ACC112 (cell line): ENCODE data around the gene GMEB2.
"Not testable (repeated sequence)": the region's sequence is repeated elsewhere in the genome, so short reads cannot be mapped to it uniquely, and the experiment has no call there.

Source experiments
- H2AFZ ChIP-seq: fragments of 200-600 bp; sonication (generic); one replicate; pipeline ENCODE4 v1.6.0; 2017; ENCODE audit warnings: antibody characterized with exemption, low read length; ENCODE audit not compliant: unreplicated experiment
- H3K27ac ChIP-seq: fragments of 200-600 bp; sonication (generic); 2 replicates; pipeline ENCODE4 v1.5.1; 2014; ENCODE audit warnings: low read depth, mild to moderate bottlenecking, antibody characterized with exemption, low read length, moderate library complexity
- H3K27me3 ChIP-seq: fragments of 200-600 bp; sonication (generic); 2 replicates; pipeline ENCODE4 v1.6.1; 2014; ENCODE audit warnings: mild to moderate bottlenecking, antibody characterized with exemption, low read length, moderate library complexity, mixed read lengths; ENCODE audit not compliant: insufficient read depth
- H3K36me3 ChIP-seq: fragments of 200-600 bp; sonication (generic); 2 replicates; pipeline ENCODE4 v1.6.1; 2016; ENCODE audit warnings: mild to moderate bottlenecking, antibody characterized with exemption, low read length, moderate library complexity, mixed read lengths; ENCODE audit not compliant: insufficient read depth
- H3K4me1 ChIP-seq: fragments of 200-600 bp; sonication (generic); one replicate; pipeline ENCODE4 v1.6.1; 2016; ENCODE audit warnings: low read length, mixed read lengths; ENCODE audit not compliant: insufficient read depth, unreplicated experiment, control insufficient read depth
- H3K4me3 ChIP-seq: fragments of 200-600 bp; sonication (generic); 2 replicates; pipeline ENCODE4 v1.5.1; 2014; ENCODE audit warnings: mild to moderate bottlenecking, low read depth, low read length
- H3K79me2 ChIP-seq: fragments of 200-600 bp; sonication (generic); one replicate; pipeline ENCODE4 v1.6.0; 2016; ENCODE audit warnings: low read length; ENCODE audit not compliant: control insufficient read depth, unreplicated experiment, insufficient read depth

Gene GMEB2

DNA sequence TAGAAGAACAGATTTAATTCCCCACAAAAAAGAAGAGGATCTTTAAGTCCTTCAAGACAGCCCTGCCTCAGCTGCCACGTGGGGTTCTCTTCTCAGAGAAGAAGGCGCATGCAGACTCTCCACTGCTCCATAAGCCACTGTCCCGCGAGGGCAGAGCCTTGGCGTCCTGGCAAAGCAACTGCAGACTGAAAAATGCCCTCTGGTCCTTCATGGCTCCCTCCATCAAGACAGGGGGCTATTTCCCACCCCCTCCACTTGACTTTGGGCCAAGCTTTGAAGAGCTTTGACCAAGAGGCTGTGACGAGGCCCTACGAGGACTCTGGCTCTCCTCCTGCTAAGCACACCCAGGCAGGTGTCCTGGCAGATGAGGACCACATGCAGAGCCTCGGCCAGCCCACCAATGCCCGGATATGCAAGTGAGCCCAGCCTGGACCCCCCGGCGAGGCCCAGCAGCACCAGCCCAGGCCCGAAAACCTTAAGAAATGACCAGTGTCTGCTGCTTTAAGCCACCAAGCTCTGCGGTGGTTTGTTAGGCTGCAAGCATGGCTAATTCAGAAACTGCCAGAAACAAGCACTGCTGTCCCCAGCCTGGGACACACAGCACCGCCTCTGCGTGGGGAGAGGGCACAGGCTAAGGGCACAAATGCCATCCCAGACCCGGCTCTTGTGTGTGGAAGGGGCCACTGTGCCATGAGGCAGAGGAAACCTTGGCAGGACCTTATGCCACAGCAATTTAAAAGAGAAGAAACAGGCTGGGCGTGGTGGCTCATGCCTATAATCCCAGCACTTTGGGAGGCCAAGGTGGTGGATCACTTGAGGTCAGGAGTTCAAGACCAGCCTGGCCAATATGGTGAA lies 16.1 kb downstream of the GMEB2 start:
- no peak overlapping the region for H3K4me3 ChIP-seq
- no peak overlapping the region for H3K27ac ChIP-seq
- no peaks in the 10 kb centered on the region for H3K27me3 ChIP-seq
- H3K79me2 ChIP-seq, result peaks cover 3% of the 10 kb centered on the region
- no peaks in the 10 kb centered on the region for H3K36me3 ChIP-seq
- no peak overlapping the region for H2AFZ ChIP-seq
- no peaks in the 10 kb centered on the region for H3K4me1 ChIP-seq

DNA sequence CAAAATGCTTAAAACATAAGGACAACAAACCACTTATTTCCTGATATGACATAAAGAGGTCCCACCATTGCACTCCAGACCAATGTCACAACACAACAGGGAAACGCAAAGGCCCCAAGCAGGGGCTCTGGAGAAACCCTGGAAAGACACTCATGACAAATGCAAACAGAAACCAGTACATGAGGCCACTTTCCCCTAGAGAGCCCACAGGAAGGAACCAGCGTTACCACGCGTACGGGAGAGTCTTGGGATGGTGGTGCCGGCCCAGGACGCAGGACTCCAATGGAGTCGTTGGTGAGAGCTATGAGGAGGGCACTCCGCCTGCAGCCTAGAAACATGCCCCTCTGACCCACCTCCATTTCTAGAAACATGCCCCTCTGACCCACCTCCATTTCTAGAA lies 20.2 kb downstream of the GMEB2 start:
- H3K4me1 ChIP-seq, result no peaks in the 10 kb centered on the region
- H3K4me3 ChIP-seq, result no peak overlapping the region
- H2AFZ ChIP-seq, result no peak overlapping the region
- H3K27me3 ChIP-seq, result no peaks in the 10 kb centered on the region
- peaks cover 7% of the 10 kb centered on the region; the same call in 1 of the 2 replicates for H3K36me3 ChIP-seq
- no peak overlapping the region for H3K27ac ChIP-seq
- H3K79me2 ChIP-seq, result peaks cover 1% of the 10 kb centered on the region

DNA sequence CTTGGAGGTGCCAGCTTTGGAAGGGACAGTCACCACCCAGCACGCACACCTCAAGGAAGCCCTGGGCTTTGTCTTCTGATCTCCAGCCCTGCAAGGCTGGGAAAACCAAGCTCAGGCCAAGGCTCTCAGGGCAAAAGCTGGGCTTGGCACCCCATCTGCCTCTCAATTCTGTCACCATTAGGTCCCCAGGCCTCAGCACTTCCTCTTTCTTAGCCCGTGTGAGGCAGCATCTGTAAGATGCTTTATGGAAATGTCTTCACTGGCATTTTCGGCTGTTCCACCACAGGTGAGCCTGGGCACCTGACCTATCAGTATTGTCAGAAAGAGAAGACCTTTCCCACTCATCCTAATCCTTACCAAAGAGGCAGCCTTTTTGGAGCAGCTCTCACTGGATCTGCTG lies 24.6 kb downstream of the GMEB2 start:
- Histone ChIP-seq H3K4me1 (peaks cover 5% of the 10 kb centered on the region), H2AFZ (no peak overlapping the region), H3K36me3 (peaks cover 7% of the 10 kb centered on the region; the same call in 1 of the 2 replicates), H3K4me3 (no peak overlapping the region), H3K27me3 (no peaks in the 10 kb centered on the region), H3K27ac (no peak overlapping the region), H3K79me2 (no peaks in the 10 kb centered on the region)

DNA sequence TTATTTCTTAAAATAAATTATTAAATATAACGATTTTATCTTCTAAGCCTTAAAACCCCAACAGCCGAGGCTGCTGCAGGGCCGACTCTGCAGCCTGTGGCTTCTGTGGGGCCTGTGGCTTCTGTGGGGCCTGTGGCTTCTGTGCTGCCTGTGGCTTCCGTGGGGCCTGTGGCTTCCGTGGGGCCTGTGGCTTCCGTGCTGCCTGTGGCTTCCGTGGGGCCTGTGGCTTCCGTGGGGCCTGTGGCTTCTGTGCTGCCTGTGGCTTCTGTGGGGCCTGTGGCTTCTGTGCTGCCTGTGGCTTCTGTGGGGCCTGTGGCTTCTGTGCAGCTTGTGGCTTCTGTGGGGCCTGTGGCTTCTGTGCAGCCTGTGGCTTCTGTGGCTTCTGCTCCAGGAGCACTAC lies 25.2 kb downstream of the GMEB2 start:
- H3K4me3 ChIP-seq, H3K27me3 ChIP-seq, H3K36me3 ChIP-seq, H3K79me2 ChIP-seq, H2AFZ ChIP-seq, H3K27ac ChIP-seq, H3K4me1 ChIP-seq: not testable (repeated sequence)

DNA sequence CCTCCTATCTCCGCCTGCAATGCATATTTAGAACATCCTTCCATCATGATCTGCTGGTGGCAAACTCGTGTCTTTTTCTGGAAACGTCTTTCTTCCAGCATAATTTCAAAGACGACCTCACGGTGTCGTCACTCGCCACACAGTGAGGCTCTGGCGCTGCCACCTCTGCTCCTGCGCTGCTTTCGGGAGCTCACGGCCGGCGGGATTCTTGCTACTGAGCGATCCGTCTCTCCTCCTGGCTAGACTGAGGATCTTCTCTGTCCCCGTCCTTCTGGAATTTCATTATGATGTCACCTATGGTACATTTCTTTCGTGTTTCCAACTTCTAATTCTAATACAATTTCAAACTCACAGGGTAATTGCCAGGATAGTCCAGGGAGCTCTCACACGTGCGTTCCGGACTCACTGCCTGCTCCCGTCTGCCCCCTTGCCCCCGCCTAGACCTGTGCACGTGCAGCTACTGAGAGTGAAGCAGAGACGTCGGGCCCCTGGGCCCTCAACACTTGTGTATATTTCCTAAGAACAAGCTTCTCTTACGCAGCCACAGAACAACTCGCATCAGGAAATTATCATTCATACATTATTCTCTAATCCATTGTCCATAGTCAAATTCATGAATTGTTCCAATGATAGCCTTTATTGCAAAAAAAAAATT lies 27.4 kb downstream of the GMEB2 start:
- Histone ChIP-seq H3K4me1 (peaks cover 5% of the 10 kb centered on the region), H3K4me3 (no peak overlapping the region), H3K27ac (no peak overlapping the region), H3K36me3 (peaks cover 7% of the 10 kb centered on the region; the same call in 1 of the 2 replicates), H3K27me3 (no peaks in the 10 kb centered on the region), H3K79me2 (no peaks in the 10 kb centered on the region), H2AFZ (no peak overlapping the region)

DNA sequence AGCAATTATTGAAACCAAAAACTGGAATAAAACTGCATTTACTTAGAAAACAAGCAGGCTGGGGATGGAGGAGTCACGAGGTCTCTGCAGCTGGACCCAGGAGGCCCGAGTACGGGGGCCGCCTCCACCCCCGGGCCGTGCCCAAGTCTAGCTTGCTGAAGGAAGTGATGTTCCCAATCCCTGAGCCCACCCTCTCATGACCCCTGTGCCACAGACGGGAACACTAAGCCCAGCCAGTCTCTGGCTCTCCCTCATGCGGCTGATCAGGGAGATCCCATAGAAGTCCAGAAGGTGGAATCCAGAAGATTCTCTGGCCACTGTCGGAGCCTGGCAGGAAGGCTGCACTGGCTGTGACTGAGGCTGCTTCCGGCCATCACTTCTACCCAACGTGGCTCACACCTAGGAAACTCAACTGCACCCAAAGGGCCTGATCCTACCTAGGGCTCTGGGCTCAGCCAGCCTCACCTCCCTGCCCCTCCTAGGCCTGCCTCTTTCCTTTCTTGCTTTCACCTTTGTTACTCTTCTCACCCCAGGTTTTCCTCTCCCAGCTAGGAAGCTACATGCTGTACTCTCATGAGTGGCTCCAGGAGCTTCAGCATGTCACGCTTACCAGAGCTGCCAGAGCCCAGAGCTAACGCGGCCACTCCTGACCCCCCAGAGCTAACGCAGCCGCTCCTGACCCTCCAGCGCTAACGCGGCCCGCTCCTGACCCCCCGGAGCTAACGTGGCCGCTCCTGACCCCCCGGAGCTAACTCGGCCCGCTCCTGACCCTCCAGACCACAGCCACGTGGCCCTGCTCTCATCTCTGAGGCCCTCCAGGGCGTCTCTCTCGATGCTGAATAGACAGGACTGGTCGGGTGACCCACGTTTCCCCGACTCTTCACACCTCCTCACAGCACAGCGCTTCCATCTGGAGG lies 28.2 kb downstream of the GMEB2 start:
- Histone ChIP-seq H3K79me2 (no peaks in the 10 kb centered on the region), H3K36me3 (peaks cover 7% of the 10 kb centered on the region; the same call in 1 of the 2 replicates), H2AFZ (no peak overlapping the region), H3K4me1 (peaks cover 11% of the 10 kb centered on the region), H3K27ac (no peak overlapping the region), H3K4me3 (no peak overlapping the region), H3K27me3 (no peaks in the 10 kb centered on the region)

DNA sequence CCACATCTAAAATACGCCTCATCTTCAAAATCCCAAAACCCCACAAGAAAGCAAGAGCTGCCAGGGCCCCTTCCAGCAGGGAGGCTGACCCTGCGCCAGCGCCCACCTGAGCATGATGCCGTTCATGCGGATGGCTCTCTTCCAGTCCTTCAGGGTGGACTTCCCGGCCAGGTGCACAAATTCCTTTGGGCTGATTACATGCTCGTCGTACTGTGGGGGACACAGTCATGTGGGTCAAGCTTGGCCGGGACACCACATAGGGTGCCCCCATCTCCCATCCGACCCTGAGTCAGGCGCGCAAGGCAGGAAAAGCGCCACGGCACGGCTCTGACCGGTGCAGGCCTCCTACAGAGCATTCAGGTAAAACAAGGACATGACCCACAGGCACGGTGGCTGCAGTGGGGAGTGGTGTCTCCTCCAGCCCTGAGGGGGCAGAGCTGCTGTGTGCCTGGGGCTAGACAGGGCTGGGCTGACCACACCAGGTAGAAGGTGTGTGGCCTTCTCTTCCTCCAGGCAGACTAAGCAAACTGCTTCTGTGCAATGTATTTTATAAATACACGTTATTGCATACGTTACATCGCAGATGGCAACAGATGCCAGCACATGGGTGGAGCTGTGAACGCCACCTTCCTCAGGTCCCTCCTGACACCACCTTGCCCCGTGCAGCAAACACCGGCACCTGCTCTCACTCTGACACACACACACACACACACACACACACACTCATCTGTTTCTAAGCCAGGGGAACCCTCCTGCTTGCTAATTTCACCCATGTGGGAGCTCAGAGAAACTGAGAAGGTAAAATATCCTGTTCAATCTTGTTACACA lies 29.0 kb downstream of the GMEB2 start:
- Histone ChIP-seq H3K4me3 (no peak overlapping the region), H3K27me3 (no peaks in the 10 kb centered on the region), H3K36me3 (peaks cover 10% of the 10 kb centered on the region; the same call in 1 of the 2 replicates), H3K4me1 (peaks cover 11% of the 10 kb centered on the region), H3K79me2 (no peaks in the 10 kb centered on the region), H3K27ac (no peak overlapping the region), H2AFZ (no peak overlapping the region)

DNA sequence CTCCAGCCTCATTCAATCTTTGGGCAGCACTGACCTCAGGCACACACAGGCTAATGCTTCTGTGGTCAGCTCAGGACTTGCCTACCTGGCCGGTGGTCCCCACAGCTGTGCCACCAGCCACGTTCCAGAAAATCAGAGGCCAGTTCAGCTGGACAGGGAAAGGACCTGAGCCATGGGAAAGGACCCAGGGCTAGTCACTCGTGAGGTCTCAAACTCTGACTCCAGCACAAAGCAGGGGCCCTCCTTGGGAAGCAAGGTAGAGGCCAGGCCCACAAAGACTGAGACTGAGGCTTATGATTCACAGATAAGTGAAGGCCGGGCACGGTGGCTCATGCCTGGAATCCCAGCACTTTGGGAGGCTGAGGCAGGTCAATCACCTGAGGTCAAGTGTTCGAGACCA lies 30.5 kb downstream of the GMEB2 start:
- Histone ChIP-seq H3K36me3 (0 out of 2 replicates have a peak, but pooled peaks cover 2% of the 10 kb centered on the region), H2AFZ (no peak overlapping the region), H3K27ac (no peak overlapping the region), H3K79me2 (no peaks in the 10 kb centered on the region), H3K4me1 (peaks cover 11% of the 10 kb centered on the region), H3K27me3 (no peaks in the 10 kb centered on the region), H3K4me3 (no peak overlapping the region)

DNA sequence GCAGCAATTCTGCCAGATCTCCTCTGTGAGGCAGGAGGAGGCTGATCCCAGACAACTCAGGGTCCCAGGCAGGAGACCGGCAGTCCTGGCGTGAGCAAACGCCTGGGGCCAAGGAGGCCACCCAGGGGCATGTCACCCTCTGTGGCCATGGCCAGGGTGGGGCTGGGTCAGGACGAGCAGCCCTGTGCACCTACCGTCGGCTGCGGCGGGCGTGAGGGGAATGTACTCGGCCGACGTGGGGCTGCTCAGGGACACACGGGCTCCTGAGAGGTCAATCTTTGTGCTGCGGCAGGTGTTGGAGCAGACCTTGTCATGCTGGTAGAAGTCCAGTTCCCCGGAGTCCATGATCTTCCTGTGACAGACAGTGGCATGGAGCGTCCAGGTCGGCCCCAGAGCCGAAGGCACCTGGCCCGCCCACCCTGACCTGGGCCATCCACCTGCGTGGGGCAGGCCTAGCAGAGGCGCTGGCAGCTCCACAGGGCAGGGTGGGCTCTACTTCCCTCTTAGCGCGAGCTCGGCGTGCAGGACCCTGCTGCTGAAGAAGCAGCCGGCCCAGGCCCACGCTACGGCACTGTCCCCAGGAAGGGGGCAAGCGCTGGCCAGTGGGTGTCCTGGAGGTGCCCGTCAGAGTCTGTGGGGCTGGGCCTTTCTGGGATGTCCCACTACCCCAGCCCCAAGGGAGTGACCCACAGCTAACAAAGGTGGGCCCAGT lies 31.3 kb downstream of the GMEB2 start:
- H3K4me1 ChIP-seq, result peaks cover 11% of the 10 kb centered on the region
- 0 out of 2 replicates have a peak, but pooled peaks cover 2% of the 10 kb centered on the region for H3K36me3 ChIP-seq
- no peak overlapping the region for H3K27ac ChIP-seq
- no peak overlapping the region for H2AFZ ChIP-seq
- no peak overlapping the region for H3K4me3 ChIP-seq
- no peaks in the 10 kb centered on the region for H3K79me2 ChIP-seq
- H3K27me3 ChIP-seq, result no peaks in the 10 kb centered on the region
